GM10847 (cell line): ENCODE data around the gene NDRG3.

Experiments used
- POLR2A ChIP-seq: IDR thresholded peaks from 2 replicates; pipeline ENCODE4 v1.6.1; 2011; ENCODE audit not compliant: insufficient read length; ENCODE audit errors: extremely low read depth

The NDRG3 gene

DNA sequence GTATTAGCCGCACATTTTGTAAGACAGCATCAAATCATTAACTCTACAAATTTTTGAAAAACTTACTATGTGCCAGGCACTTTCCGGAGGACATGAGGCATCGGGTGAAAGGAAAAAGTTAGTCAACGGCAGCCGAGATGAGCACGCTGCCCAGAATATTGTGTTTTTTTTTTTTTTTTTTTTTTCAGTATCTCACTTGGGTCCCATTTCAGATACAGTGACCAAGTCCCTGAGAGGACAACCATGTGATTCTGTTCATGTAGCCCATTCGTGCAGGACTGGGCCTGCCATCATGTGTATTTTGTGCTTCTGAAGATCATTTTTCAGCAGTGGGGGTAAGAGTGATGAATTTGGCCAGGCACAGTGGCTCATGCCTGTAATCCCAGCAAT lies 101.2 kb downstream of the NDRG3 start:
- no peak for TF ChIP-seq POLR2A

DNA sequence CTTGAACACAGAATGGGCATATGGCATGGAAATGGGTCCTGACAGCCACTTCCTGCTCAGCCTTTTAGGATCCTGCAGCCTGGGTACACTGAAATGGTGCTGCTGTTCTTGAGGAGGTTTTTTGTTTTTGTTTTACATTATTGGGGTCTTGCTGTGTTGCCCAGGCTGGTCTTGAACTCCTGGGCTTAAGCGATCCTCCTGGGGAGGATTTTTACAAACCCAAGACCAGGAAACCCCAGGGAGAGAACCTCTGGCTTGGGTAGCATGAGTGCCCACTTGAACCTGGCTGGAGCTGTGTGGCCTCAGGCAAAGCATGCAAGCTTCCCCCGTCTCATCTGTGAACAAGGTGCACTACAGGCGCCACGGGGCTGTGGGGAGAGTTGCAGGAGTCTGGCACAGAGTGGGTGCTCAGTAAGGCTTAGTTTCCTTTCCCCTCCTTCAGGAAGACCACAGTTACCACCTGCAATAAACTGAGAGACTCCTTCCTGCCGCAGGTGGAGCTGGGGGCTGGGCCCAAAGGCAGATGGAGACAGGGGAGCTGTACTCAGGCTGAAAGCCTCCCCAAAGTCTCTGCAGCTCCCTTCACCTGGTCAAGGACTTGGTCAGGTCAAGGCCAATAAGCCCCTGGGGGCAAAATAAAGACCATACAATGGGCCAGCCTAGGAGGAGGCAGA lies 101.7 kb downstream of the NDRG3 start:
- TF ChIP-seq POLR2A = no peak

DNA sequence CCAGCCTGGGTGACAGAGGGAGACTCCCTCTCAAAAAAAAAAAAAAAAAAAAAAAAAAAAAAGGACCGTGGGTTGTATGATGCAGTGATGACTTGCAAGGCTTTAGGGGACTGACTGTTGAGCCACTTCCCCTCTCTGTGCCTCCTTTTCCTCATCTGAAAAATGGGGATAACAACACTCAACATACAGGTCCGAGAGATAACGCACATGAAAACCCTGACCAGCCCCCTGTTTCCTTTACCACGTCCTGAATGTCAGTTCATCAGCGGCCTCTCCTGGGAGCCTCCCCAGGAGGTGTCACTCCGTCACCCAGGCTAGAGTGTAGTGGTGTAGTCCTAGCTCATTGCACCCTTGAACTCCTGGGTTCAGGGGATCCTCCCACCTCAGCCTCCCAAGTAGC lies 103.8 kb downstream of the NDRG3 start:
- TF ChIP-seq POLR2A = no peak

DNA sequence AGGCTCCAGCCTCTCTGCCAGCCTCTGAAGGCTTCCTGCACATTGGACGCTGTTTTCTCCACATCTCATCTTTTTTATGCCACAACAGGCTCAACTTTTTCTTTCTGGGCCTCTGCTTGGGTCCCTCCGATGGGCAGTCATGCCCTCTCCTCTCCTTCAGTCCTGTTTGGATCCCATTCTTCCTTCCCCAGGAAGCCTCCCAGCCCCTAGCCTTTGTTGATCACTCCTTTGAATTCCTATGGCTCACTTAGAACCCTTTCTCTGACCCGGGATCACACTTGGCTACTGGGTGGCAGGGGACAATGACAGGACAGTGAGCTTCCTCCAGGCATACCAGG lies 104.4 kb downstream of the NDRG3 start:
- no peak for TF ChIP-seq POLR2A

- no peak for TF ChIP-seq POLR2A
Measured at GRCh38 chr20:36634342-36634741, 111.5 kb downstream of the NDRG3 start.

- no peak for TF ChIP-seq POLR2A
Measured at GRCh38 chr20:36633285-36633772, 112.6 kb downstream of the NDRG3 start.

DNA sequence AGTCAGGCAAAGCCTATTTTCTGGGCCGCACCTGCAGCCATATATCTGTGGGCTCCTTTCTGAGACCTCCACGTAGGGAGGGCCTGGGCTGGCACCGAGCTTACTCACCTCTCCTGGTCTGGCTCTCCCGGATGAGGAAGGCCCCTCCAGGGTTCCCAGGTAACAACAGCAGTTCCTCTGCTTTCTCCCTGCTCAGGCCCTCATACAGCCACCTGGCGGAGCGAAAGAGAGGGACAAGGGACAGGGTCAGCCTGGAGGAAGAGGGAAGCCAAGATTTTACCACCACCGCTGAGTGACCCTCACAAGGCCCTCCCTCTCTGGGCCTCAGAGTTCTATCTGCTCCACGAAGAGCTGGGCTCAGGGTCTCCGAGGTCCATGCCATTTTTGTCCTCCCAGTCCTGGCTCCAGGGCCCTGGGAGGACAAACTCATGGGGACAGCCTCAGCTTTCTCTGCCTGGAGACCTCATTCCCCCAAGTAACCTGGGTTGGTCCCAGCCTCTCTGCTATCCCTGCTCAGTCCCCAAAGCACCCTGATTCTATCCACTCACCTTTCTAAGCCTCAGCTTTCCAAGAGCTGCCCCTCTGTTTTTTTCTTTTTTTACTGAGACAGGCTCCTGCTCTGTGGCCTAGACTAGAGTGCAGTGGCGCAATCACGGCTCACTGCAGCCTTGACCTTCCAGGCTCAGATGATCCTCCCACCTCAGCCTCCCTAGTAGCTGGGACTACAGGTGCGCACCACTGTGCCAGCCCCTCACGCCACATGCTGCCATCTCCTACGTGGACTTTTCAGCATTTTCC lies 113.2 kb downstream of the NDRG3 start:
- no peak for TF ChIP-seq POLR2A

DNA sequence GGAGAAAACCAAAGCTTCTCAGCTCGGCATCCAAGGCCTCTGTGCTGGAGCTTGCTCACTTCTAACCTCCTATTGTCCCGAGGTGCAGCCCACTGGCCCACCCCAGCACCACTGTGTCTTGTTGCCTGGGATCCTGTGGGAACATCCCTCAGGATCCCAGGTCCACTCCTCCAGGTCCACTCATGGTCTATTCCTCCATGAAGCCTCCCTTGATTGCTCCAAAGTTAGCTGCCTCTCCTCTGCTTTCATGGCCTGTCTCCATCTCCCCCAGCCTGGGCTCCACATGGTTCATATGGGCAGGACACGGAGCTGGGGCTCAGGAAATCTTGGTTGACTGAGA lies 113.8 kb downstream of the NDRG3 start:
- TF ChIP-seq POLR2A = no peak

- TF ChIP-seq POLR2A = no peak
Measured at GRCh38 chr20:36631646-36632045, 114.2 kb downstream of the NDRG3 start.

GRCh38 chr20:36629719-36630681 lies 115.9 kb downstream of the NDRG3 start:
- TF ChIP-seq POLR2A = no peak

DNA sequence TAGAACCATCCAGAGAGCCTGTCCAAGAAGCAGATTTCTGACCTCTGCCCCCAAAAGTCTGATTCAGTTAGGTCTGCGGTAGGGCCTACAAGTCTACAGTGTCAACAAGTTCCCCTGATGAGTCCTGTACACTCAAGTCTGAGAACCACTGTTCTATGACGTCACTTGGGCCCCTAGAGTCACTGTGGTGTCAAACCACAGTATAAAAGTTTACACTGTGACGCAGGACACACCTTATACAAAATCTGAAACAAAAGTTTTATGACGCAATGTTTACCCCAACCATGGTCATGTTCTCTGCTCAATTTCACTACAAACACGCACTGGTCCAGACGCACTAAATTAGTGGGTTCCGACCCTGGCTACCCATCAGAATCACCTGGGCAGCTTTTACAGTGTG lies 117.8 kb downstream of the NDRG3 start:
- TF ChIP-seq POLR2A = no peak

DNA sequence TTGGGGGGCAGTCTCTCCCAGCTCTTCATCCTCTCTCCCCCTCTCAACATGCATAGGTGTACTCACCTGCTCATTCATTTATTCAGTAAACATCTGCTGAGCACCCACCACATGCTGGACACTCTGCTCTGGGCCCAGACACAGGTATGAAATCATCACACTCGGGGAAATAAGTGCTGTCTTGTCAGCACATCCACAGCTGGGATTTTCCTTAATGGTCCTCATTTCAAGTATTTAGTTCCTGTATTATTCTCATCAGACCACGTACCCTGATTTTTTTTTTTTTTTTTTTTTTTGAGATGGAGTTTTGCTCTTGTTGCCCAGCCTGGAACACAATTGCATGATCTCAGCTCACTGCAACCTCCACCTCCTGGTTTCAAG lies 121.0 kb downstream of the NDRG3 start:
- no peak for TF ChIP-seq POLR2A

- no peak for TF ChIP-seq POLR2A
Measured at GRCh38 chr20:36624068-36624943, 121.6 kb downstream of the NDRG3 start.

- no peak for TF ChIP-seq POLR2A
Measured at GRCh38 chr20:36623444-36623843, 122.4 kb downstream of the NDRG3 start.

DNA sequence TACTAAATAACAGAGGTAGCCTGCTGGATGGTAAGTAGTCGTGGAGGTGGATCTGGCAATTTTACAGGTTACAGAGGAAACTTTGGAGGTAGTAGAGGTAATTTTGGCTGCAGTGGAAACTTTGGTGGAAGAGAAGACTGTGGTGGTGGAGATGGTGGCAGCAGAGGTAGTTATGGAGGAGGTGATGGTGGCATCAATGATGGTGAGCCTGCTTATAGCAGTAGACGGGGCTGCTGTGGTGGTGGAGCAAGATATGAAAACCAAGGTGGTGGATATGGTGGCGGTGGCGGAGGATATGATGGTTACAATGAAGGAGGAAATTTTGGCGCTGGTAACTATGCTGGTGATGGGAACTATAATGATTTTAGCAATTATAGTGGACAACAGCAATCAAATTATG lies 125.0 kb downstream of the NDRG3 start:
- TF ChIP-seq POLR2A = no peak
